DMS153 treated with DMSO at 0.1 percent for 48 hours (cell line): ENCODE measurements around the gene CACNA1C.

Experiments
- DNase-seq: peaks from one replicate; lab custom pipeline; 2025; ENCODE audit not compliant: unreplicated experiment; lab: John Stamatoyannopoulos, UW

Gene CACNA1C

DNA sequence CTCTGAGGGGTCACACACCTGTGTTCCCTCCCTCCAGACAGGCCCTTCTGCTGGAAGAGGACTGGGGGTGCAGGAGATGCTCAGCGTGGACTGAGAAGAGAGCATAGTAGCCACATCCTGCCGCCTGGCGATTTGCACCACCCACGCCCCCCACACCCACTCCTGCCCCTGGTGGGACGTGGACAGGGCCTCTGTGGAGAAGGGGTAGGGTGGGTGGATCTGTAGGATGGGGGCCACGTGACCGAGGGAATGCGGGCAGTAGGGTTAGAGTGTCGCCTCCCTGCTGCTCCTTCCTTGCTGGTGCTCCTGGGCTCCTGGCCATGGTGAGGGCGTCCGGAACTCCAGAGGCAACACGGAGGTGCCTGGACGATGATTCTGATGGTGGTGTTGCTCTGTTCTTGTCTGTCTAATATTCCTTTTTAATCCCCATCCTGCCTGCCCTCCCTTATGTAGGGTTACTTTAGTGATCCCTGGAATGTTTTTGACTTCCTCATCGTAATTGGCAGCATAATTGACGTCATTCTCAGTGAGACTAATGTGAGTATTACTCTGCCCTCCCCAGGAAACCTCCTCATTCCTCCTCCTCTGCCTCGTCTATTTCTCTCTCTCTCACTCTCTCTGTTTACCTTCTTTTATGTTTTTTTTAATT is 580.5 kb downstream of the CACNA1C start:
- DNase-seq: no peak

DNA sequence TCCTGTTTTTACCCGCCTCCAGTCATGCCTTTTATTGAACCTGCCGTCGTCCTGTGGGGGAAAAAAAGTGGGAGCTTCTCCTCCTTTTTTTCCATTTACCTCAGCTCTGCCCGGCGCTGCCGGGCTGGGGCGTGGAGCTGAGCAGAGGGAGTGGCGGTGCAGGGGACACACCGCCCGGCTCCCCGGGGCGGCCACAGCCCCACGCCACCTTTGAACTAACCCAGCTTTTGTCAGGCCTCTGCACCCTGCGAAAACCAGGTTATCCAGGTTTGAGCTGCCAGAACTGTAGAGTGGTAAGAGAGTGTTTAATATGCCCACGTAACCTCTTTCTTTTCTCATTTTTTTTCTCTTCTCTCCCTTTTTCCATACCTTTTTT is 581.0 kb downstream of the CACNA1C start:
- DNase-seq: no peak

DNA sequence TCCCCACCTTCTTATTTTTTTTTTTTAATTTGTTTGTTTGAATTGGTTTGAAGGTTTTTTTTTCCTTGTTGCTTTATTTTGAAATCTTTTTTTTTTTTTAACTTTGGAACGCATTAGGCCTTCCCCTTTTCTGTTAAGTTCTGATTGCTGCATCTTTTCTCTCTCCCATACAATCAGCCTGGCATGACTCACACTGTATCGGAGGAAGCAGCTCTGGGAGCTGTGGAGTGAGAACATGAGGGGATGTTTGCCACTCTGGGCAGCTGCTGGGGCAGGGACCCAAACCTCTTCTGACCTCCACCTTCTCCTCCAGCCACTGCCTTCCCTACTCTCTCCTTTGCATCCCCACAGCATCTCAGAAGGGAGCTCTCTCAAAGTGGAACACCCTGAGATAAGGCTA is 581.7 kb downstream of the CACNA1C start:
- DNase-seq: no peak

DNA sequence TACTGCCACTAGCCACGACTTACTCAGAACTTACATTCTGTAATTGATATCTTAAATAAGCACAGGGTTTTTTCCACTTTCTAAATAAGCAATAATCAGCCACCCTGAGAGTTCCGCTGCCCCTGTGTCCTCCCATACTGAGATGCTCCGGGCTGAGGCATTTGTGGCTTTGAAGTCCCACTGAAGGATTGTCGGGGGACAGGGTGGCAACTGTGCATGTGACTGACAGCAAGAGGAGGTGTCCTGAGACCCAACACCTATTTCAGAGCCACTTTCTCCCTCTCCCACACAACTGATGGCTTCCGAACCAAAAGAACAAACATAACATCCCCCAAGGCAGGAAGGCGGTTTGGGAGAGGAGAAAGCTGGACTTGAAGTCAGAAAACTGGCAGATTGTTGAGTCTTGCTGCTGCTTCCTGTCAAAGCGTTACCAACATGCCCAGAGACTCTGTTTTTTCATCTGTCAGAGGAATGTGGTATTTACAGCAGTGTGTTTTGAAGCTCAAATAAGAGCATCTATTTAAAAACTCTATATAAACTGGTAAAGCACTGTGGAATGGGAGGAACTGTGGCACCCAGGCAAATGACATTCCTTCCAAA is 584.1 kb downstream of the CACNA1C start:
- no peak for DNase-seq

DNA sequence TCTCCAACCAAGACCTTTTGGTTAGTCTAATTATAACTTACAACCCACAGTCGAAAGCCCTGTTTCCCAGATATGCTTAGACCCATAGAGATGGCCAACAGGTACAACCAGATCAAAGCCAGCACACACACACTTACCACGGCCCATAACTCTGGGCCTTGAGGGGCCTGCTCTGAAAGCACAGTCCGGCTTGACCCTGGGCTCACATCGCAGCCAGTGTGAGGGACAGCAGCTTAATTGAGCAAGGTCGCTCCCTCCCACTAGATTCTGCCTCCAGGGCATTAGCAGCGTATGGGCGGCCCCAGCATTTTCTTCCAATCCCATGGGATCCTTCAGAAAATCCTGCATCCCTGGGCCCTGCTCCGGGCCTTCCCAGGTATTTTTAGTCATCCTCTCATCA is 584.6 kb downstream of the CACNA1C start:
- no peak for DNase-seq

DNA sequence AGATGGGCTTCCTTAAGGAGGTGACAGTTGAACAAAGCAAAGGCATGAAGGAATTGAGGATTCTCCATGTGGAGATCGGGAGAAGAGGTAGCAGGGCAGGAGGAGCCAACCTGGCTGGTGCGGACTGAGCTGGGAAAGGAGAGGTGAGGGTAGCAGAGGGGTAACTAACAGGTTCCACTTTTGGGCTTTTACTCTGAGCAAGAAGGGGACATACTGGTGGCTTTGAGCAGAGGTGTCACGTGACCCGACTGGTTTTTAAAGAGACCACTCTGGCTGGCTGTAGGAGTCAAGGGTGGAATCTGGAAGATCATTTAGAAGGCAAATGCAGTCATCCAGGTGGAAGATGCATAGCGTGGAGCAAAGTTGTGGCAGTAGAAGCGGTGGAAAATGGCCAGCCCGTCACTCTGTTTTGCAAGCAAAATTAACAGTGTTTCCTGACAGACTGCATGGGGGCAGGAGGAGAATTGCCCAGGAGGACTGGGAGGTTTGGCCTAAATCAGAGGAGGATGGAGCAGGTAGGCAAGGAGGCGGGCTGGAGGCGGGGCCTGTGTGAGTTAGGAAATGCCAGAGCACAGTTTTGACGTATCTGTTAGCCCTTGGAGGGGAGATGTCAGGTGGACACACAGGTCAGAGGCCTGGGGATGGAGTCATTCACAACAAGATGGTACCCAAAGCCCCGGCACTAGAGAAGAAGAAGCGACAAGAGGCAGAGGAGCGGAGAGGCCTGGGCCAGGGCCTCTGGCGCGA is 585.7 kb downstream of the CACNA1C start:
- no peak for DNase-seq

DNA sequence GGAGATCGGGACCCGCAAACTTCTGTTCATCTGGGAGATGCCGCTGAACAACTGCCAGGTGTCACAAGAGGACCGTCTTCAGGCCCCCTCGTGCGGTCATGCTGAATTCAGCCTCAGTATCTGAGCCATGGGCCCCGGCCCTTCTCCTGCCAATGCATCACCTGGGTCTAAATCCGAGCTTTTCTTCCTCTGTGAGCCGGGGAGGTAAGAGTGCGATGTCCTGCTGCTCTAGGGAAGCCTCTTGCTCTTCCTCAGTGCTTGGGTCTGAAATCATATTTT is 586.2 kb downstream of the CACNA1C start:
- no peak for DNase-seq

DNA sequence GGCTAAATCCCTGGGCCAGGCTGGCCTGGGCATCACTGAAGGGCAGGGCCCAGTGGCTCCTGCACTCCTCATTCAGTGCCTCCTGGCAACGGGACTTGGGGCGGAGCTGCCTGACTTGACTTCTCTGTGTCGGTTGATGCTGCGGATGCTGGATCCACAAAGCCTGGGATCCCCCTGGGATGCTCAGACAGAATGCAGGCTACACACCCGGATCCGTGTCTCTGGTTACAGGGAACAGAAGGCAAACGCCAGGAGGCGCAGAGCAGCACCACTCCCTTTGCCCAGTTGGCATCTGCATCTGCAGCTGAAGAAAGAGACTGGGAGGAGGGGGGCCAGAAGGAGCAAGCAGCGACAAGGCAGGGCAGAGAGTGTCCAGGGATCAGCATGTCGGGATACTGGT is 587.5 kb downstream of the CACNA1C start:
- no peak for DNase-seq

DNA sequence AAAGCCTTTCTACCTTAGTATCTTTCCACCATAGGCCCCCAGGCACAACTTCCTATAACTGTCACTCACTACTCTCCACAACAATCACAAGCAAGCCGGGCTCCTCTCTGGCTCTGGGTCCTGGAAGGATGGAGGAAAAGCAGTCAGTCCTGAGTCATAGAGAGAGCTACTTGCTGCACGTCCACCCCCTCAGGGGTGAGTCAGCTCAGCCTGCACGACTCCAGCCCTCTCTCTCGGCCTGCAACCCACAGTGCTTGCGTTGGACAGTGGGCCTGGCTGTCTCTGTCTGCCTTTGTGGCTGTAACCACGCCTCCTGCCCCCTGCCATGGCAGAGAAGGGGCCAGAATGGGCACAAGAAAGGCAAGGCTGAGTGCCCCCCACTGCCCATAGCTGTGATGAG is 587.9 kb downstream of the CACNA1C start:
- DNase-seq: no peak

DNA sequence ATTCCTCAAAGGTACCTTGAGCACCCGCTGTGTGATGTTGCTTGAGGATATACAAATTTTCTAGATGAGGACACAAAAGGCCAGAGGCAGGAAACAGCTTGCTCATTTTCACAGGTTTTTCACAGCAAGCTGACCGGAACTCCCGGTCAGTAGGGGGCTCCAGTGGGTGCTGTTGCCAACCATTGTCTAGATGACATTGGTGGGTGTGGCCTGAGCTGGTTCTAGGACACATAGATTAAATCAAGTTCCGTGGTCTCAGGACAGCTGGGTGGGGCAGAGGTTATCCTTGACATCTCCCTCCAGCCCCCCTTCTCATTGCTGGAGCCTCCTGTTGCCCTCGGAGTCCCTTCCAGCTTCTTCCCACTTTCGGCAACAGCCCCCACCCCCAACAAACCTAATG is 588.4 kb downstream of the CACNA1C start:
- no peak for DNase-seq

DNA sequence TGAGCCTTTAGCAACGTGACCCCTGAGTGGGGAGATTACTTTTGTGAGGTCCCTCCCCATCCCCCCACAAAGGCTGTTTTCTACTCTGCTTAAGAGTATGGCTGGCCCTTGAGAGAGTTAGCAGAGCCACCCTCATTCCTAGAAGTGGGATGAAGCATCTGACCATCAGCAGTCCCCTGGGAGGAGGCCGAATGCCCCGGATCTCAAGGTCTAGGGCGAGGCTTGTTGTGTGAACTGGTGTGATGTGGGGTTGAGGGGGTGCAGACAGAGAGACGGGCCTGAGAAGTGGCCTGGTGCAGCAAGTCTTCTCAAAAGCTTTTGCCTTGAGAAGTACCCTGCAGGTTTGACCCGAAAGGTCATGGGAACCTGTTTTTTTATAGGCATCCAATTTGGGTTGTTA is 589.0 kb downstream of the CACNA1C start:
- DNase-seq: no peak

DNA sequence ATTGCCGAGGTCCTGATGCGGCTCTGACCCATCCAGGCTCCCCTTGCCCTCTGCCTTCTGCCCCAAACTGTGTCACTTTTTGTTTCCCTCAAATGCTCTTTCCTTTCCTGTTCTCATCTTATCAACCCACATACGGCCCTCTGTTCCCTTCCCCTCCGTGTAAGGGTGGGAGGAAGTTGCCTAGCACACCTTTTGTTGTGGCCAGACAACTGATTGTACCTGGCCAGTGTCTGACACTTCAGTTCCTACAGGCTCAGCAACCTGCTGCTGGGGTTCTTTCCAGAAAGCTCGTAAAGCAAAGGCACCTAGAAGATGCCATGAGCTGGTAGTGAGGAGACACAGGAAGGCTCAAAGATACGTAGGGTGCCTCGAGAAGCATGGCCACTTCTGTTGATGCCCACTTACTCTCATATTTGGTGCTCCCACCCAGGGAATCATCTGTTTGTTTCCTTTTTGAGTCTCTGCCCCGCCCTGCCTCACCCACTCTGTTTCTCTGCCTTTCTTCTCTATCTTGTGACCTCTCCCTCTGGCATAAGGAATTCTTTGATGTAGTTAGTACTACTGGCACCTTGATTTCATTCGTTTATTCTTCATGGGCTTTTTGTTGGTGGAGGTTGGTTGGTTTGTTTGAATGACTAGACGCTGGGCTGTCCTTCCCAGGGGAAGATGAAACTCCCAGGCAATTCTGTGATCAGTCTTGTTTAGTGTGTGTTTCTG is 589.5 kb downstream of the CACNA1C start:
- no peak for DNase-seq

DNA sequence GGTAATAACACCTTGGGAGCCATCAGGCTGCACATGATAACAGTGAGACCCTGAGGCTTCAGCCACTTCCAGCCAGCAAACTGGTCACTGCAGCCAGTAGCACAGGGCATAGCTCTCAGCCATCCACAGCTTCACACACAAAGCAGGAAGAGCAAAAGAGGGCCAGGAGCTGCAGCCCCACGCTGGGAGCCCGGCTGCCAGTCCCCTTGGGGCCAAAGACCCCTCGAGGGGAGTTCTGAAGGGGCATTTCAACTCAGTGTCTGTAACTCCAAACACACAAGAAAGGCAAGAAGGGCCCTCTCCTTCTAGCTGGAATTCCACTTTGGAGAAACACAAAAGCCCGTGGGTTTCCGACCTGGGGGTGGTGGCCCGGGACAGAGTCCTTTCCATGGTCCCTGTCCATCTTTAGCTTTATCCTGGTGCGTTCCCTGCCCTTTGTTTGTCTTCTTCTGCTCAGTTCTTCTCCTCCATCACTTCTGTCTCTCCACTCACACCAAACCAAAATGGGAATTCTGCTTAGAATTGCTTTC is 590.2 kb downstream of the CACNA1C start:
- no peak for DNase-seq

DNA sequence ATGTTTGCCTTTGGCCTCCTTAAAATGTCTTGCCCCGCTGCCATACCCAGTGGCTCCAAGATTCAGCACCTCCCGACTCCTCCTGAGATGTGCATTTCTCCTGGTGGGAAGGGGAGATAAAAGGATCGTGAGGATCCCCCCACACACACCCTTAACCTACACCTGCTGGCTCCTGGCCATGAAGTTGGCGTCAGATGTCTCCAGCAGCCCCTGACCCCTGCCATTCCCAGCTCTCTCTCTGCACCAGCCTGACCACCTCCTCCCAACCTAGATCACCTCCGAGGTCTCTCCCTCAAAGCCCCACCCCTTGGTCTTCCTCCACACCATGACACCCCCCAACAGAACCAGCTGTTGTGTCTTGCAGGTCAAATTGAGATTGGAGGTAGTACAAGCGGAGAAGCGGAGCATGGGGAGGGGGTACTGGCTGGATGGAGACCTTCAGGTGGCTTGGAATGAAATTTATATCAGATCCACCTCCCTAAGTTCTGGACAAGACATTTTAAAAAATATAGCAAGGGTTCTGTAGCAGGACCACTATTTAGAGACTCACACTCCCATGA is 590.9 kb downstream of the CACNA1C start:
- no peak for DNase-seq

DNA sequence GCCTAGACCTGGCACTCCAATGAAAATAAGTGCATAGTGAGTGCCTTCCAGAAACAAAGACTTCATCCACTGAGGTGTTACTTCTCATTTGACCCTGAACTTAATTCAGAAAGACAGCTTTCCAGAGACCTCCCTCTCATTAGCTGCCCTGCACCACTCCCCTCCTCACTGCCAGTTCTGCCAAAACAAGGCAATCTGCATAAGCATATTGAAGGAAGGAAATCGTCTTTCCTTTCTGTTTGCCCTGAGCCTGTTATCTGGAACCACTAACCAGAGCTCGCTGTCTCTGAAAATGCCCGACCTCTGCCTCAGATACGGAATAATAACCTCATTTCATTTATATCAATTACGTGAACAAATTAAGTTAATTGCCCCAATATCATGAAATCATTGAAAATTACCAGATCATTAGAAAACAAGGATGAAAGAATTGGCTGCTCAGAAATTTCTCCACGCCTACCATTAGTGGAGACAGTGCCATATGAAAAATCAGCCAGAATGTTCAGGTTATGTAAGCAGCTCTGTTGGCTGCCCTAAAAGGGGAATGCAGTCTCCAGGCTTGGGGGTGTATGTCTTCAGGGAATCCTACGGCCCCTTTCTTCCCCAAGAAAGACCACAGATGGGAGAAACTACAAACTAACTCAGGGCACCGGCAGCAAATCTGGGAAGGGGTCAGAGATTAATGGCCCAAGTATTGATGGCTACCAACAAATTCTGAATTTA is 592.1 kb downstream of the CACNA1C start:
- DNase-seq: no peak

DNA sequence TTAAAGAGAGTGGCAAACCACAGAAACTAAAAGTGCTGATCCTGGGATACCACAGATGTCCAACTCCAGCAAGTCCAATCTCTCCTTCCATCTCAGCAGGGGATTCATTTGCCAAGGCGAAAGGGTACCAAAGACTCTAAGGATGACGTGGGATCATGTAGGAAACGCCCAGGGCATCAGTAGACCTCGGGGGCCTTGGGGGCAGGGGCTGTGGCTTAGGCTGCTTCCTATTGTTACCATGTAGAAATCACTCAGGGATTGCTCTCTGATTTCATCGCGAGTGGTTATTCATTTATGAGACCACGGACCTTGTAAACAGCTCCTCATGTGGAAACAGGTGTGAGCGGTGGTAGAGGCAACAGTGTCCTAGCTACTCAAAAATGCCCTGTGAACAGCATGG is 592.7 kb downstream of the CACNA1C start:
- no peak for DNase-seq

DNA sequence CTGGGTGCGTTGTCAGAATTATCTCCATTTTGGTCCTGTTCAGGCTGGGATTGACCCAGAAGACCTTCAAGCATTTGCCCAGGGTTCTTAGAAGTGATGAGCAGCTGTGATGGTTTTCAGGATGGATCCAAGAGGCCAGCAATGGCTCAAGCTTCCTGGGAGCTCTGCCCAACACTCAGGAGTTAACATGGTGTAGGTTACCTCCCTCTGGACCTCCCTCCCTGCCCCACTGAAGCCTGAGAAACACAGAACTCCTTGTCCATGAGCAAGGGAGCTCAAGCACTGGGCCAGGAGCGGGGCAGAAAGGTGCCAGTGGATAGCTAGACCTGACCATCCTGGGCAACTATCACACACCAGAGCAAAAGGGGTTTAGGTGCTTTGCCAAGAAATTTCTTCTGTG is 593.6 kb downstream of the CACNA1C start:
- no peak for DNase-seq

DNA sequence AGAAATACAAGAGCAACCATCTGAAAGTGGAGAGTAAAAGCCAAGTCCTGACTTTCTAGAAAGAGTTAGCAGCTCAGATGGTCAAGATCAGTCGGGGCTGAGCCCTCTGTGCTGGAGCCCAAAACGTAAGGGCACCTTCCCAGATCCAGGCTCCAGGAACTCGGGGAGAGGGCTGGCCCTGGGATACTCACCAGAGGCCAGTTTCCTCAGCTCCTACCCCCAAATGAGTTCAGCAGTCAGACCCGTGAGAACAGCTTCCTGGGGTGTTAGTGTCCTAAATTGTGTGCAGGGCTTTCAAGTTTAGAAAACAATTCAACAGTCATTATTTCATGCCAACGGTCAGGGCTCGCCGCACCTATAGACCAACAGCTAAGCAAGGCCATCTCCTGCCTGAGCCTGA is 594.4 kb downstream of the CACNA1C start:
- no peak for DNase-seq

DNA sequence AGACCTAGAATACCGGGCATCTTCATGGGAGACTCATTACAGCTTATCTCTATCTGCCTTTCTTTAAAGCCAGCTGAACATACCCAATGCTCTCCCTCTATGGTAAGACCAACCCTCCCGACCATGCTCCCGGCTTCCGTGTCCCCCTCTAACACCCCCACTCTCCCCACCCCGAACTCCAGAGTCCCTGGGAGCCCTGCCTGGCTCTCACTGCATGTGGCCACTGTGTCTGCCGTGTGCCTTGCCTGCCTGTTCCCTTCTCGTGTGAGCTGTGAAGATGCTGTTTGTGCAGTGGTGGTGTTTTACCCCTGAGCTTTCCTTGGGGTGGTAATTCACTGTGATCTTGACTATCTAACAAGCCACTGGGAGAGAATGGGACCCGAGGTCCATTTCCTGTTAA is 595.6 kb downstream of the CACNA1C start:
- no peak for DNase-seq

DNA sequence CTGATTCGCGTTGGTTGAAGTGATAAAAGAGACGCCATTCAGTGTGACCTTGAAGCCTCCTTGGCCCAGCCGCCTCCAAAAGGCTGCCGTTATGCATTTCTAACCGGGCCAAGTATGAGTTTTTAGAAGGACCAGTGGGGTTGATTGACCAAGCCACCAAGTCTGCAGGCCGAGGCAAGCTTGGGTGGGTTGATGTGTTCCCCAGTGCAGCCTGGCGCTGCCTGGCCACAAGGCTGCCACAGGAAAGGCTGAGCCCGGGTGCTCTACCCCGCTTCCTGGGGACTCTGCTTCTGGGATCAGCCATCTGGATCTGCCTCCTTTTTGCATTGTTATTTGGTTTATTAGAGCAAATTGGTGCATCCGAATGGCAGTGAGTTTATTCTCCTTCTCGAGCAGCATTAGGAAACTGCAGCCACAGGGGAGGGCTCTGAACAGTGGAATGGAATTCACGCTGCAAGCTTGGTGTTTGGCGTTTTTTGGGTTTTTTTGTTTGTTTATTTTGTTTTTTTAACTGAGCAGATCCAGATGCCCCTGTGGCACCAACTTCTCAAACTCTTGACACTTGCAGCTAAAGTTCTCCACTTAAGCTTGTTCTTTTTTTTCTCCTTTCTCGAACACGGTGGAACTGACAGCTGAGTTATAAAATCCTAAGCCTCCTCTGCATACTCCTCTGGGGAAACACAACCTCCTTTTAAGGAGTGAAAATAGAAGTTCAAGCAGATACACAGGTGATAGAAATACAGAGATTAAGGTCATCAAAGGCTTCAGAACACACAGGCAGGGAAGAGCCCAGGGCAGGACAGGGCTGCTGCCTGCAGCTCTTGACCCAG is 596.6 kb downstream of the CACNA1C start:
- no peak for DNase-seq
